Smooth muscle cell (in vitro differentiated cells): ENCODE results near the gene DISC1. TPM values are rescaled to one million over a fixed set of nuclear protein-coding genes. Genes with fewer than 3 reads are reported as not detected.
"Not testable (repeated sequence)": the region's sequence is repeated elsewhere in the genome, so short reads cannot be mapped to it uniquely, and the experiment has no call there.

ENCODE experiments used
- DNase-seq: peaks from one replicate; lab custom pipeline; 2025; ENCODE audit not compliant: unreplicated experiment; lab: John Stamatoyannopoulos, UW
- H2AFZ ChIP-seq: fragments of 200-600 bp; sonication (generic); 2 replicates; pipeline ENCODE4 v1.6.0; 2016; ENCODE audit warnings: antibody characterized with exemption, low read depth, mild to moderate bottlenecking
- H3F3A ChIP-seq: fragments of 200-600 bp; sonication (generic); 2 replicates; pipeline ENCODE4 v1.6.0; 2017; ENCODE audit warnings: antibody characterized with exemption, low read depth
- H3K27ac ChIP-seq: fragments of 200-600 bp; sonication (generic); 2 replicates; pipeline ENCODE4 v1.5.1; 2016; ENCODE audit warnings: low read depth, mild to moderate bottlenecking
- H3K27me3 ChIP-seq: fragments of 200-600 bp; sonication (generic); 2 replicates; pipeline ENCODE4 v1.6.1; 2016; ENCODE audit warnings: low read depth, mild to moderate bottlenecking
- H3K36me3 ChIP-seq: fragments of 200-600 bp; sonication (generic); 2 replicates; pipeline ENCODE4 v1.5.1; 2016; ENCODE audit warnings: low read depth
- H3K4me1 ChIP-seq: fragments of 200-600 bp; sonication (generic); 2 replicates; pipeline ENCODE4 v1.5.1; 2016; ENCODE audit warnings: low read depth
- H3K4me2 ChIP-seq: fragments of 200-600 bp; sonication (generic); 2 replicates; pipeline ENCODE4 v1.6.0; 2016; ENCODE audit warnings: mild to moderate bottlenecking
- H3K4me3 ChIP-seq: fragments of 200-600 bp; sonication (generic); 2 replicates; pipeline ENCODE4 v1.5.1; 2016; ENCODE audit warnings: mild to moderate bottlenecking
- H3K79me2 ChIP-seq: fragments of 200-600 bp; sonication (generic); 2 replicates; pipeline ENCODE4 v1.6.0; 2016; ENCODE audit warnings: low read depth, mild to moderate bottlenecking
- H3K9ac ChIP-seq: fragments of 200-600 bp; sonication (generic); 2 replicates; pipeline ENCODE4 v1.6.0; 2016; ENCODE audit warnings: low read depth
- H3K9me3 ChIP-seq: fragments of 200-600 bp; sonication (generic); replicated peaks from 2 replicates; pipeline ENCODE4 v1.5.1; 2016; ENCODE audit warnings: low read depth
- H4K20me1 ChIP-seq: fragments of 200-600 bp; sonication (generic); 2 replicates; pipeline ENCODE4 v1.6.0; 2016; ENCODE audit warnings: low read depth
- WGBS: methylation state at CpG from one replicate; pipeline ENCODE4 v1.1.7; 2016; ENCODE audit warnings: low lambda C conversion rate; 5-methylcytosine and 5-hydroxymethylcytosine counted together
- polyA plus RNA-seq: library from polyadenylated mRNA; unstranded; fragments of >200 nt; fragmentation: Nextera tagmentation; extraction: Ambion mirVana; gene quantifications from 2 replicates; pipeline ENCODE4 v1.2.1, GENCODE V29; 2016
- total RNA-seq: library from RNA; depleted of rRNA; stranded (reverse); fragments of >200 nt; gene quantifications from 2 replicates; pipeline ENCODE4 v1.2.3, GENCODE V29; 2014
- TF ChIP-seq, protein P1 (sequence below): fragments of 200-600 bp; sonication (generic); IDR thresholded peaks from 2 replicates; pipeline ENCODE4 v1.5.1; 2017; ENCODE audit warnings: borderline replicate concordance, mild to moderate bottlenecking, antibody characterized with exemption; ENCODE audit not compliant: insufficient read depth, poor library complexity, severe bottlenecking

Gene DISC1
- total and polyA plus RNA-seq, 2 experiments from 2014 or later: 0.89 to 4.3 TPM

DNA sequence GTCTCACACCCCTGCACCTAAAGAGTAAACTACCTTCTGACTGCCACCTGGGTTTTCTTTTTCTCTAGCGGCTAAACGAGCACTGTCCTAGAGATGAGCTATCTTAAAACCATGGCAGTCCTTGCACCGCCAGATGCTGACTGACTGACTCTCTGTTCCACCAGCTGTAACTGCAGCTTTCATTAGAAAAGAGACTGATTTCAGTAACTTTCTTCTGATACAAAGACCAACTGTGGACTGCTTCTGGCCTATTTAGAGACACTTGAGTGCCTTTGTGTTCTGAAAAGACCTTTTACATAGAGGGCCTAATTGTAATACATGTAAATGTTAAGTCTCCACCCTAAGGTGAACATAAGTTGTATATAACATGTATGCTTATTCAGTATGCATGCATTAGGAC, 152.5 kb downstream of the DISC1 start:
- Histone ChIP-seq H3K9ac (no peak overlapping the region), H3F3A (peaks cover 8% of the 10 kb centered on the region), H3K4me2 (no peak overlapping the region), H3K4me3 (no peak overlapping the region), H2AFZ (no peak overlapping the region), H3K36me3 (no peaks in the 10 kb centered on the region), H3K9me3 (no peaks in the 10 kb centered on the region), H3K4me1 (peaks cover 16% of the 10 kb centered on the region), H3K79me2 (no peaks in the 10 kb centered on the region), H3K27me3 (no peaks in the 10 kb centered on the region), H3K27ac (no peak overlapping the region), H4K20me1 (no peaks in the 10 kb centered on the region)
- DNase-seq: no peak
- 91% methylated on average over 3 of the region's 3 CpGs for WGBS
- TF ChIP-seq, protein P1, sequence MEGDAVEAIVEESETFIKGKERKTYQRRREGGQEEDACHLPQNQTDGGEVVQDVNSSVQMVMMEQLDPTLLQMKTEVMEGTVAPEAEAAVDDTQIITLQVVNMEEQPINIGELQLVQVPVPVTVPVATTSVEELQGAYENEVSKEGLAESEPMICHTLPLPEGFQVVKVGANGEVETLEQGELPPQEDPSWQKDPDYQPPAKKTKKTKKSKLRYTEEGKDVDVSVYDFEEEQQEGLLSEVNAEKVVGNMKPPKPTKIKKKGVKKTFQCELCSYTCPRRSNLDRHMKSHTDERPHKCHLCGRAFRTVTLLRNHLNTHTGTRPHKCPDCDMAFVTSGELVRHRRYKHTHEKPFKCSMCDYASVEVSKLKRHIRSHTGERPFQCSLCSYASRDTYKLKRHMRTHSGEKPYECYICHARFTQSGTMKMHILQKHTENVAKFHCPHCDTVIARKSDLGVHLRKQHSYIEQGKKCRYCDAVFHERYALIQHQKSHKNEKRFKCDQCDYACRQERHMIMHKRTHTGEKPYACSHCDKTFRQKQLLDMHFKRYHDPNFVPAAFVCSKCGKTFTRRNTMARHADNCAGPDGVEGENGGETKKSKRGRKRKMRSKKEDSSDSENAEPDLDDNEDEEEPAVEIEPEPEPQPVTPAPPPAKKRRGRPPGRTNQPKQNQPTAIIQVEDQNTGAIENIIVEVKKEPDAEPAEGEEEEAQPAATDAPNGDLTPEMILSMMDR: no peak

DNA sequence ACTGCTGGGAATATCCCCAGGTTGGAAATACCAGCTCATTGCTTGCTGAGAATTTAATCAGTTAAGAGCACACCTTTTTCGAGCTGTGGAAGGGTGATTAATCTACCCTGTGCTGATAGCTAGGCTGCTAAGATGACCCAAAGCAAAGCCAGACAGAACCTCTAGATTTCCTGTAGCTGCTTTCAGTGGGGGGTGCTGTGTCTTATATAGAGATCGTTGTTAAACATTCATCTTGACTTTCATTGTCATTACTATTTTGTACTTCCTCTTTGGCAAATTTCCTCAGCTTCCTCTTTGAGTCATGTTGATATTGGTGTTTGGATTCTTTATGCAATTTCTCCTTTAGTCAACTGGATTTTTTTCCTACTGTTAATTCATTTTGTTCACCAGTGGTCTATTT, 155.3 kb downstream of the DISC1 start:
- no peaks in the 10 kb centered on the region for H3K36me3 ChIP-seq
- H3K4me3 ChIP-seq: no peak overlapping the region
- no peak overlapping the region for H3K9ac ChIP-seq
- H3K9me3 ChIP-seq: no peaks in the 10 kb centered on the region
- H3K4me2 ChIP-seq: no peak overlapping the region
- DNase-seq: no peak
- no peaks in the 10 kb centered on the region for H4K20me1 ChIP-seq
- H2AFZ ChIP-seq: no peak overlapping the region
- TF ChIP-seq, protein P1: no peak
- peaks cover under 1% of the 10 kb centered on the region for H3F3A ChIP-seq
- no peaks in the 10 kb centered on the region for H3K79me2 ChIP-seq
- WGBS: 84% methylated on average over 2 of the region's 2 CpGs
- no peaks in the 10 kb centered on the region for H3K27me3 ChIP-seq
- H3K4me1 ChIP-seq: peaks cover 5% of the 10 kb centered on the region
- H3K27ac ChIP-seq: no peak overlapping the region

DNA sequence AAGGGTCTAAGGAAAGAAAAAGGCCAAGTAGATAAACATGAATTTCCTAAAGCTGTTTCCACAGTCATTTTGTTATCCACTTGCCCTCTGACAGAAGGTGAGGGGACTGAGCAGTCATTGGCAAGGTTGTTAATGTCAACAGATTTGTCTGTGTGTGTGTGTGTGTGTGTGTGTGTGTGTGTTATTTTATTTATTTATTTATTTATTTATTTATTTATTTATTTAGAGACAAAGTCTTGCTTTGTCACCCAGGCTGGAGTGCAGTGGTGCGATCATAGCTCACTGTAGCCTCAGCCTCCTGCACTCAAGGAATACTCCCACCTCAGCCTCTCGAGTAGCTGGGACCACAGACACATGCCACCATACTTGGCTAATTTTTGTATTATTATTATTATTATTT, 158.5 kb downstream of the DISC1 start:
- not testable (repeated sequence) for H3K4me1 ChIP-seq, H3F3A ChIP-seq, H3K4me2 ChIP-seq, H3K9ac ChIP-seq, H3K9me3 ChIP-seq, H3K36me3 ChIP-seq, H3K79me2 ChIP-seq, H4K20me1 ChIP-seq, H3K4me3 ChIP-seq, DNase-seq, H2AFZ ChIP-seq, H3K27me3 ChIP-seq, H3K27ac ChIP-seq
- 97% methylated on average over 2 of the region's 2 CpGs for WGBS

DNA sequence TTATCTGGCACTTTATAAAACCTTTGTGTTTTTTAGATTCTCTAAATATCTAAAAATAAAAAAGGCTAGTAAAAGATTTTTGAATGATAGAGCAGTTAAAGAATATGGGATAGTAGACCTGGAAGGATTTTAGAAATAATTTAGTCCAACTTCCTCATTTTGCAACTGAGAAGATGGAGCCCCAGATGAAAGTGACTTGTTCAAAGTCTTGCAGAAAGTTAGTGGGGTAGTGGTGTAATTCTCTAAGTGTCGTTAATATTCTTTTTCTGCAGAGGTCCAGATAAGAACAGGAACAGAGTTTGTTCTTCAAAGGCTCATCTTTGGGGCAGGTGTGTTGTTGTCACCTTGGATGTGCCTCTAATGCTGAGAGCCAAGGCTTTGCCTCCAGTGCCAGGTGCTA, 159.5 kb downstream of the DISC1 start:
- Histone ChIP-seq H4K20me1 (no peaks in the 10 kb centered on the region), H3K36me3 (no peaks in the 10 kb centered on the region), H3K27me3 (no peaks in the 10 kb centered on the region), H3K27ac (no peak overlapping the region), H3K9me3 (no peaks in the 10 kb centered on the region), H3K4me1 (no peaks in the 10 kb centered on the region), H3K4me2 (no peak overlapping the region), H3K79me2 (no peaks in the 10 kb centered on the region), H3K9ac (no peak overlapping the region), H2AFZ (no peak overlapping the region), H3F3A (no peaks in the 10 kb centered on the region), H3K4me3 (no peak overlapping the region)
- TF ChIP-seq, protein P1: no peak
- no peak for DNase-seq
- 94% methylated on average over 1 of the region's 1 CpG for WGBS
